Measurements from ENCODE around the gene CPT1C.

CPT1C gene

GRCh38 chr19:49691243-49692146 is 579 bp downstream of the CPT1C start:
- Histone ChIP-seq H3K9me3 (ENCODE audit: control insufficient read depth, insufficient read depth, low read length) (no peaks in the 10 kb centered on the region), H3K79me2 (ENCODE audit: control insufficient read depth, low read length) (no peaks in the 10 kb centered on the region), H3K9me2 (replicated peaks; ENCODE audit: control insufficient read depth, low read length) (no peaks in the 10 kb centered on the region), H3K4me3 (ENCODE audit: low read length) (no peak overlapping the region), H3K27me3 (ENCODE audit: control insufficient read depth, low read length) (no peaks in the 10 kb centered on the region), H3K36me3 (ENCODE audit: control insufficient read depth, low read length) (peaks cover 40% of the 10 kb centered on the region), H3K4me2 (ENCODE audit: low read length) (no peak overlapping the region), H3F3A (ENCODE audit: control insufficient read depth, insufficient read depth) (no peaks in the 10 kb centered on the region; the same call in 1 of the 2 replicates), H3K4me1 (ENCODE audit: control insufficient read depth, low read length) (peaks cover 9% of the 10 kb centered on the region), H3K27ac (ENCODE audit: low read depth, low read length) (no peak overlapping the region), H4K20me1 (ENCODE audit: control insufficient read depth, insufficient read depth, low read depth, low read length) (no peaks in the 10 kb centered on the region)
- no peak for TF ChIP-seq EZH2phosphoT487 (IDR thresholded peaks at IDR 0.05; ENCODE audit: borderline replicate concordance, low read length)
- no peak for TF ChIP-seq CTCF (IDR thresholded peaks at IDR 0.05; ENCODE audit: low read depth, low read length, poor library complexity, severe bottlenecking)

- Histone ChIP-seq H3K9me2 (replicated peaks; ENCODE audit: control insufficient read depth, low read length) (no peaks in the 10 kb centered on the region), H3K4me2 (ENCODE audit: low read length) (no peak overlapping the region), H3K27me3 (ENCODE audit: control insufficient read depth, low read length) (no peaks in the 10 kb centered on the region), H3K79me2 (ENCODE audit: control insufficient read depth, low read length) (no peaks in the 10 kb centered on the region), H3K27ac (ENCODE audit: low read depth, low read length) (no peak overlapping the region), H3K4me3 (ENCODE audit: low read length) (no peak overlapping the region), H3K36me3 (ENCODE audit: control insufficient read depth, low read length) (peaks cover 36% of the 10 kb centered on the region), H3K9me3 (ENCODE audit: control insufficient read depth, insufficient read depth, low read length) (no peaks in the 10 kb centered on the region), H3F3A (ENCODE audit: control insufficient read depth, insufficient read depth) (no peaks in the 10 kb centered on the region; the same call in 1 of the 2 replicates), H4K20me1 (ENCODE audit: control insufficient read depth, insufficient read depth, low read depth, low read length) (no peaks in the 10 kb centered on the region), H3K4me1 (ENCODE audit: control insufficient read depth, low read length) (peaks cover 9% of the 10 kb centered on the region)
- no peak for TF ChIP-seq EZH2phosphoT487 (IDR thresholded peaks at IDR 0.05; ENCODE audit: borderline replicate concordance, low read length)
- TF ChIP-seq CTCF (IDR thresholded peaks at IDR 0.05; ENCODE audit: low read depth, low read length, poor library complexity, severe bottlenecking): no peak
Observed at GRCh38 chr19:49692147-49692506, 1.2 kb downstream of the CPT1C start.

- Histone ChIP-seq H3K4me2 (ENCODE audit: low read length) (no peak overlapping the region), H3K9me2 (replicated peaks; ENCODE audit: control insufficient read depth, low read length) (no peaks in the 10 kb centered on the region), H3K36me3 (ENCODE audit: control insufficient read depth, low read length) (no peaks in the 10 kb centered on the region), H3K9me3 (ENCODE audit: control insufficient read depth, insufficient read depth, low read length) (no peaks in the 10 kb centered on the region), H3K4me1 (ENCODE audit: control insufficient read depth, low read length) (peaks cover 4% of the 10 kb centered on the region), H4K20me1 (ENCODE audit: control insufficient read depth, insufficient read depth, low read depth, low read length) (no peaks in the 10 kb centered on the region), H3F3A (ENCODE audit: control insufficient read depth, insufficient read depth) (no peaks in the 10 kb centered on the region), H3K79me2 (ENCODE audit: control insufficient read depth, low read length) (no peaks in the 10 kb centered on the region), H3K27ac (ENCODE audit: low read depth, low read length) (no peak overlapping the region), H3K27me3 (ENCODE audit: control insufficient read depth, low read length) (no peaks in the 10 kb centered on the region), H3K4me3 (ENCODE audit: low read length) (no peak overlapping the region)
- no peak for TF ChIP-seq CTCF (IDR thresholded peaks at IDR 0.05; ENCODE audit: low read depth, low read length, poor library complexity, severe bottlenecking)
- no peak for TF ChIP-seq EZH2phosphoT487 (IDR thresholded peaks at IDR 0.05; ENCODE audit: borderline replicate concordance, low read length)
Observed at GRCh38 chr19:49696115-49696514, 5.2 kb downstream of the CPT1C start.
